IPS-20b (cell line): Measurements from ENCODE around the gene IFT20.
"Not testable (repeated sequence)": the region's sequence is repeated elsewhere in the genome, so short reads cannot be mapped to it uniquely, and the experiment has no call there.

ENCODE experiments used
- H3K27ac ChIP-seq: one replicate; pipeline ENCODE4 v1.5.1; 2013; ENCODE audit warnings: low read length
- H3K27me3 ChIP-seq: 2 replicates; pipeline ENCODE4 v1.6.1; 2013; ENCODE audit warnings: mild to moderate bottlenecking, low read length, inconsistent platforms; ENCODE audit not compliant: insufficient read depth
- H3K36me3 ChIP-seq: 2 replicates; pipeline ENCODE4 v1.6.1; 2013; ENCODE audit warnings: low read depth, mild to moderate bottlenecking, inconsistent platforms, low read length, moderate library complexity; ENCODE audit not compliant: insufficient read depth
- H3K4me1 ChIP-seq: 2 replicates; pipeline ENCODE4 v1.6.1; 2013; ENCODE audit warnings: mild to moderate bottlenecking, control low read depth, inconsistent platforms, low read length, moderate library complexity; ENCODE audit not compliant: insufficient read depth
- H3K4me3 ChIP-seq: 2 replicates; pipeline ENCODE4 v1.5.1; 2013; ENCODE audit warnings: mild to moderate bottlenecking, low read length, inconsistent platforms
- H3K9ac ChIP-seq: 2 replicates; pipeline ENCODE4 v1.6.1; 2013; ENCODE audit warnings: low read depth, mild to moderate bottlenecking, inconsistent platforms, low read length, moderate library complexity
- H3K9me3 ChIP-seq: 2 replicates; pipeline ENCODE4 v1.6.1; 2013; ENCODE audit warnings: mild to moderate bottlenecking, low read depth, low read length, inconsistent platforms; ENCODE audit not compliant: insufficient read depth

Gene IFT20

GRCh38 chr17:28342313-28342712 lies 7.0 kb upstream of the IFT20 start:
- H3K27ac ChIP-seq = no peak overlapping the region
- H3K36me3 ChIP-seq = peaks cover 74% of the 10 kb centered on the region
- H3K9me3 ChIP-seq = no peaks in the 10 kb centered on the region
- H3K9ac ChIP-seq = no peak overlapping the region
- H3K4me3 ChIP-seq = no peak overlapping the region
- H3K4me1 ChIP-seq = peaks cover 9% of the 10 kb centered on the region
- no peaks in the 10 kb centered on the region for H3K27me3 ChIP-seq

- Histone ChIP-seq H3K9ac (no peak overlapping the region), H3K36me3 (peaks cover 66% of the 10 kb centered on the region), H3K4me3 (no peak overlapping the region)
These were observed 6.2 kb upstream of the IFT20 start for GRCh38 chr17:28341516-28341915.

GRCh38 chr17:28340374-28340773 lies 5.1 kb upstream of the IFT20 start:
- no peak overlapping the region for H3K27ac ChIP-seq
- peaks cover 55% of the 10 kb centered on the region for H3K36me3 ChIP-seq
- no peak overlapping the region for H3K4me3 ChIP-seq
- H3K9me3 ChIP-seq = no peaks in the 10 kb centered on the region
- no peak overlapping the region for H3K9ac ChIP-seq
- peaks cover 8% of the 10 kb centered on the region for H3K4me1 ChIP-seq
- H3K27me3 ChIP-seq = no peaks in the 10 kb centered on the region

More at GRCh38 chr17:28341516-28341915, 6.2 kb upstream of the IFT20 start:
- H3K4me1 ChIP-seq = peaks cover 12% of the 10 kb centered on the region
- H3K9me3 ChIP-seq = no peaks in the 10 kb centered on the region
- H3K27ac ChIP-seq = no peak overlapping the region
- no peaks in the 10 kb centered on the region for H3K27me3 ChIP-seq

GRCh38 chr17:28339431-28339830 lies 4.2 kb upstream of the IFT20 start:
- Histone ChIP-seq H3K9ac (no peak overlapping the region), H3K4me3 (no peak overlapping the region), H3K36me3 (peaks cover 46% of the 10 kb centered on the region), H3K4me1 (peaks cover 8% of the 10 kb centered on the region), H3K27ac (no peak overlapping the region), H3K27me3 (no peaks in the 10 kb centered on the region), H3K9me3 (no peaks in the 10 kb centered on the region)

- not testable (repeated sequence) for H3K9me3 ChIP-seq, H3K9ac ChIP-seq, H3K4me1 ChIP-seq, H3K27ac ChIP-seq, H3K27me3 ChIP-seq, H3K4me3 ChIP-seq
- peaks cover 39% of the 10 kb centered on the region for H3K36me3 ChIP-seq
These were observed 3.5 kb upstream of the IFT20 start for GRCh38 chr17:28338769-28339212.

GRCh38 chr17:28338056-28338768 lies 2.9 kb upstream of the IFT20 start:
- Histone ChIP-seq H3K27ac (no peak overlapping the region), H3K36me3 (peaks cover 35% of the 10 kb centered on the region), H3K4me3 (no peak overlapping the region), H3K4me1 (peaks cover 8% of the 10 kb centered on the region), H3K9ac (no peak overlapping the region), H3K9me3 (no peaks in the 10 kb centered on the region), H3K27me3 (no peaks in the 10 kb centered on the region)

GRCh38 chr17:28335959-28336871 lies 943 bp upstream of the IFT20 start:
- Histone ChIP-seq H3K27me3 (no peaks in the 10 kb centered on the region), H3K4me3 (peak overlapping the region; percentile 92), H3K36me3 (peaks cover 16% of the 10 kb centered on the region), H3K9me3 (no peaks in the 10 kb centered on the region), H3K4me1 (peaks cover 8% of the 10 kb centered on the region), H3K27ac (no peak overlapping the region), H3K9ac (peak overlapping the region; percentile 77; the same call in 1 of the 2 replicates)

GRCh38 chr17:28334666-28335200 lies 539 bp downstream of the IFT20 start:
- Histone ChIP-seq H3K4me1 (peaks cover 8% of the 10 kb centered on the region), H3K4me3 (peak overlapping the region; percentile 92), H3K9ac (peak overlapping the region; percentile 72; the same call in 1 of the 2 replicates), H3K9me3 (no peaks in the 10 kb centered on the region), H3K27me3 (no peaks in the 10 kb centered on the region), H3K36me3 (0 out of 2 replicates have a peak, but pooled peaks cover 3% of the 10 kb centered on the region), H3K27ac (no peak overlapping the region)

- peaks cover 8% of the 10 kb centered on the region for H3K4me1 ChIP-seq
- no peaks in the 10 kb centered on the region for H3K27me3 ChIP-seq
- H3K36me3 ChIP-seq = peaks cover 4% of the 10 kb centered on the region
- H3K9me3 ChIP-seq = no peaks in the 10 kb centered on the region
- no peak overlapping the region for H3K27ac ChIP-seq
- H3K4me3 ChIP-seq = peak overlapping the region; percentile 92
- H3K9ac ChIP-seq = no peak overlapping the region; the same call in 1 of the 2 replicates
These were observed 1.1 kb downstream of the IFT20 start for GRCh38 chr17:28334171-28334570.

GRCh38 chr17:28333083-28333746 lies 2.1 kb downstream of the IFT20 start:
- H3K27me3 ChIP-seq = no peaks in the 10 kb centered on the region
- H3K27ac ChIP-seq = no peak overlapping the region
- H3K9me3 ChIP-seq = no peaks in the 10 kb centered on the region
- peaks cover 8% of the 10 kb centered on the region for H3K4me1 ChIP-seq
- H3K36me3 ChIP-seq = peaks cover 12% of the 10 kb centered on the region
- no peak overlapping the region for H3K9ac ChIP-seq
- H3K4me3 ChIP-seq = no peak overlapping the region

GRCh38 chr17:28331891-28332420 lies 3.3 kb downstream of the IFT20 start:
- H3K27ac ChIP-seq = no peak overlapping the region
- H3K4me3 ChIP-seq = no peak overlapping the region
- no peaks in the 10 kb centered on the region for H3K9me3 ChIP-seq
- no peak overlapping the region for H3K9ac ChIP-seq
- peaks cover 25% of the 10 kb centered on the region for H3K36me3 ChIP-seq
- H3K4me1 ChIP-seq = peaks cover 5% of the 10 kb centered on the region; the same call in 1 of the 2 replicates
- H3K27me3 ChIP-seq = no peaks in the 10 kb centered on the region
